ENCODE data around the gene BABAM2.

The BABAM2 gene

DNA sequence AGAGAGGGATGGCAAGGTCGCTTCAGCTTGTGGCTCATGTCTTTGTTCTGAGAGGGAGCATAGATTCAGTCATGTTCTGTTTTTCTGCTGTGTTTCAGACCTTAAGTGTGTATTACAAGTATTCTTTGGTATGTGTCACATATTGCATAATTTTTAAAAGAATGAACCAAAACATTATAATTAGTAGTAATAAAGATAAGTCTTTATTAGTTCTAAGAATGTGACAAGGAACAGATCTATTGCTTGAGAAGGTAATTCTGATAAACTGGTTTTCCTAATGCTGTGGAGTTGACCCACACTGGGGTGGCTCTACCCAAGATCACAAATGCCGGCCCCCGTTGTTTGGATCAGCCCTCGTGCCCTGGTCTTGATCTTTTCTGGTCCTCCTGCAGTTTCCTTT, 377.9 kb downstream of the BABAM2 start:
- no peak for DNase-seq

DNA sequence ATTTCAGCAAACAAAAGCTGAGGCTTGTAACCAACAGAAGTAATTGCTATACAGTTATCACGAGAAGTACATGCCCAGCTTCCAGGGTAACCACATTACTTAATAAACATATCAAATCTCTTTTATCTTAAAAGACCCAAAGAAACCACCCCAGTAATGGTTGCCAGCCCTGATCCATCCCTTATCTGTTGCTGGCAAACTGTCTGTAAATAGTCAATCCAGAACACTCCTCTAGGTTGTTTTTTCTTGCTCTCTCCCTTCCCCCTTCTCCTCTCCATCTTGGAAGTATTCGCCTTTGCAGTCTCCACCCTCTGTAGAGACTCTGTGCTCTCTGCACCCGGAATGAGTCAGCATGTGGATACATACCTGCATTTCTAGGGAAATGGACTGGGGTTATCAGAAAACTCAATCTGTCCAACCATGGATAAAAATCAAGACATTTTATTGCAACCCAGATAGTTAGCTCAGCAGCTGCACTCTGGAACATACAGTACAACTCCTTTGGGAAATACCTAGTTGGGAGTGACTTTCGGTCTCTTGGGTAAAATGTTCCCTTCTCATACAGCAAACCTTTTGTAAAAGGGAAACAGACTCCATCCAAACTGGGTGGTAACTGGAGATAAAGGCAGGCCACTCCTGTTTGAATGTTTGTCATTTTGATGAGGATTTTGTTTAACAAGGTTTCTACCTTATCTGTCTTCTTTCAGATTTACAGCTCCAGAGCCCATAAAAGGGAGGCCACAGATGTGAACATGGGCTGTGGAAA, 378.7 kb downstream of the BABAM2 start:
- no peak for DNase-seq

DNA sequence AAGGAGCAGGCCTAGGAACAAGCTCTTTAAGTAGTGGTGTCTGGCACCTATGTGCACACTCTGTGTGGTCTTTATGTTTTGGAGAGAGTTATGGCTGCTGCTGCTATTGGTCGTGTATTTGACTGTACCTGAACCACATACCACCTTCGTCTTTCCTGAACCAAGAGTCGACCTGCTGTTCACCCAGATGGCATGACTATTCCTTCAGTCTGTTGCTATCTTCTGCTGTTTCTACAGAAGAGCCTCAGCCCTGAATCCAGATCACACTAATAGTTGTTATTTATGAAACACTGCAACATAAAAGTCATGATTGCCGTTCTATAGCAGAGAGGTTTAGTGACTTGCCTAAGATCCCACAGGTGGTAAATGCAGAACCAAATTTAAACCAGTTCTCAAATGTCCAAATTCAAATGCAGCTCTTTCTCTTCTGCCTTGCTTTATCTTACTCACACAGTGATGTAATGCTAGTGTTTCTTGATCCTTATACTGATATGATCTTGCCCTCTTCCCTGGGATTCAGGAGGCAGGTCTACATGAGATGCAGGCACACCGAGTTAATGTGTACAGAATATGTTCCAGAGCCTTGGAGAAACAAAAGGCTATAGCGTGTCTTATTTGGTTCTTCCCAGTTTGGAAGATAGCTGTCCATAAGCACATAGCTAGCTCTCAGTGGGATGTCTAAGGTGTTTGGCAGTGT, 380.1 kb downstream of the BABAM2 start:
- no peak for DNase-seq

DNA sequence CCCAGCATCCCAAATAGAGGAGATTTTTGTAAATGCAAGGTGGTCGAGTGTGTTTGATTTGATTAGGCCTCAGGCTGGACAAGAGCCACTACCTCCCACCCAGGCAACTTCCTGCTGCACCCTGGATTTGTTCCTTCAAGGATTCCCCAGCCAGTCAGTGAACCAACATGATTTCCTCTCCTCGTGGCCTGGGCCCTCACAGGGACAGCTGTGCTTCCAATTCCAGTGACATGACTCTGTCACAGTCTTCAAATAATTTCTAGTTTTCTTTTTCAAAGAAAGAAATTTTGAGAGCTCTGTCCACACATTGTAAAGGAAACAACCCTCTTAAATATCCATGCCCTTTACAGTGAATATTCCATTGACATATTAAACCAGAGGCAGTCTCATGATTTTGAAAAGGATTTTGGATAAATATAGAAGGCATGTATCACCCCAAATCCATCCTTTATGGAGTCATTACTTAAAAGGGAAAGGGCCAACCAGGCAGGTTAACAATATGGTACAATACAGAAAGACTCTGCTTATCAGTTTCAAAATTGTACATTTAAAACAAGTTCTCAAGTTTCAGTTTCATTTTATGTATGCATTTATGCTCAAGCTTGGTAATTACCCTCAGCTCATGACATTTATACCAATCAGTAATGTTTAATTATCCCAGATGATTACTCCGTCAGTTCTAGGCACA, 380.8 kb downstream of the BABAM2 start:
- no peak for DNase-seq

DNA sequence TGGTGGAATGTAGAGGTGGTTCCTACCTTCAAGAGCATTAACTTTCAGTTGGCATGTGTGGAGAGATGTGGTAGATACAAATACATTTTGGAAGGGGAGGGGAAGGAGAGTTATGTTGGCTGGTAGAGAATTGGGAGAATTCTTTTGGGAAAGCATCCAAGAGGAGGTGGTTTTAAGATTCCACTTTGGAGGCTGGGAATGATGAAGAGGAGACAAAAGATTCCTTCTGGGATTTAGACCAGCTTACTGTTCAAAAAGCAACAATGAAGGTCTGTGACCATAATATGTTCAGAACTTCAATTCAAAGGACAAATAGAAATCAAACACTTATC, 381.4 kb downstream of the BABAM2 start:
- no peak for DNase-seq

DNA sequence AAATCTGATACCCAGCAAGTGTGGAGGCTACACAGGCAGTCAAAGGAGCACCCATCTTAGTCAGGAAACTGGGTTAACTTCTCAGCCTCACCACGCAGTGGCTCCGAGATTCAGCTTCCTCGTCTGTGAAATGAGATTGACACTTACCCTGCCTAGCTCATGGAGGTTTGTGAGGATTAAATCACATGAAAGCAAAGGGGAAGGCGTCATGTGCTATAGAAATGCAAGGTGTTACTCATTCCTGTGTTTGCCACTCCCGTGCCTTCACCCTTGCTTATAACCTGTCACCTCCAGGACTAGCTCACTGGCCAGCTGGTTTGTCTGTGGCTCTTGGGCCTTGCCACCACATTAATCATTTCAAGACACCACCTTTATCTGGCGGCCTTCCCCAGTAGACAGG, 383.2 kb downstream of the BABAM2 start:
- peak; percentile 19 for DNase-seq

DNA sequence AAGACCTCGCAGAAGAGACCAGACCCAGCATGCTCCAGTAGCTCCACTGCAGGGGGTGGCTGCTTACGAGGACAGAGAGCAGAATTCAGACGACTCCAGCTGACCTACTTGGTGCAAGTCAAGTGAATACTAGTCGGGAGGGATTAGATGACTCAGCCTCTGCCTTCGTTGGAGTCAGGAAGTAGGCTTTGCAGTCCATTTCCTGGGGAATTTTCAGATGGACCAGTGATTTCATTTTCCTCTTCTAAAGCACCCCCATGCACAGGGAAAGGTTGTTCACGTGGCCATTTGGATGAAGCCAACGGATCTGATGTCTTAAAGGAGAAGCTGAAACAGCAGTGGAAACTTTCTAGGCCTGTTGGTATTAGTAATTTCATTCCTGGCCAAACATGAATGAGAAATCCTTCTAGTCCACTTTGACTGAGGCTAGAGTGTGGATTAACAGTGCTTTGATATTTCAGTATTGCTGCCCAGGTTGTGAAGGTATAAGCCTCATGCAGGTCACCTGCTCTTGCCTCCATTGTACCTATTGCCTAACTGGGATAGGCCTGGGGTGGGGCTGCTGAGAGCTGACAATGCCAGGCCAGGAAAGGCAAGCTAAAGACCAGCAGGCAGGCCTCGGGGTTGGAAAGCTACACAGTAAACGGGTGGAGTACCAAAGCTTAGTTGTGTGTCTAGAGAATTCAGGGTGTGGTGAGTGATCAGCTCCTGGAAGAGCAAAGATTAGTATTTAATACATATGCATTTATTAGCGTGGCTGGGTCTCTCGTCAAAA, 384.6 kb downstream of the BABAM2 start:
- no peak for DNase-seq

DNA sequence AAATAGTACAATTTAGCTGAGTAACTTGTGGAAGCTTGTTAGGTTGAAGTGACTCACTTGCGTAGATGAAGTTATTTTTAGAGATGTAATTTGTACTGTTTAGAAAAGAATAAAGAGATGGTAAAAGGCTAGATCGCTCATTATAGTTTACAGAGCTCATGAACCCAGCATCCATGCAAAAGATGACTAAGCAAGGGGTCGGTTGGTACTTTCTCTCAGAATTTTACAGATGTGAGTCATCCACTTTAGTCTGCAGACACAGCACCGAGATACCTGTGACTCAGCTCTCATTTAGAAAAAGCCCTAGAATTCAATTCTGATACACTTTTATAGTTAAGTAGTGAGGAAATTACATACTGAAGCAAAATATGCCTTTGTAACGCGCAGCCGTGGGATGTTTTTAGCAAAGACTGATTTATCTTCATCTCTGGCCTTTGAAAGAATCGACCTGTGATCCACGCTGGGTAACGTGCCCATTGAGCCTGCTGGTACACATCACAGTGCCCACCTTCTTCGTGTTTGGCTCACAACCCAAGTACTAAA, 385.6 kb downstream of the BABAM2 start:
- DNase-seq = peak; percentile 24

DNA sequence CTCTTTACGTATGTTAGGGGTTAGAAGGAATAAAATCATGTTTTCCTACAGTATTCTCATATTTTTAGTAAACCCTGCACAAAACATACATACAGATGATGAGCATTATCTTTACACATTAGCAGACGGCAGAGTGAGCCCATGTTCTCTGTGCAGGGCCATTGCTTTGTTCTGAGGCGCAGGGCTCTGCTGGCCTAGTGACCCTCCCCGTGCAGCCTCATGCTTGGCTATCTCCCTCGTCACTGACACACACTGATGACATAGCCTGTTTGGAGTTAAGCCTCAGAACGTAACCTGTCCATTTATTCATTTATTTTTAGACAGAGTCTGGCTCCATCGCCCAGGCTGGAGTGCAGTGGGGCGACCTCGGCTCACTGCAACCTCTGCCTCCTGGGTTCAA, 386.3 kb downstream of the BABAM2 start:
- DNase-seq = no peak

DNA sequence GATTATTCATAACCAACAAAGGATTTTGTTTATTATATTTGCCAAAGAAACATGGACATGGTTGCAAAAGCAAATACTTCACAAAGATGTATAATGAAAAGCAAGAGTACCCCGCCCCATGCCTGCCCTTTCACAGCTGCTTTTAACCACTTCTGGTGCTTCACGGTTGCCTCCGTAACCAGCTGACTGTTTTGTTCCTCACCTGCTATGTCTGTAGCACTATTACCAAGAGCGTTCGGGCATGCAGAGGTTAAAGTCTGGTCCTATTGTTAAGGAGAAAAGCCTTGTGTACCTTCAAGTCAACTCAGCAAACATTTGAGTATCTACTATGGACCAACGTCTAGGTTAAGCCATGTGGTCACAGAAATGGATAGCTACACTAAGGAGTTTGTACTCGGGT, 386.9 kb downstream of the BABAM2 start:
- DNase-seq = no peak

DNA sequence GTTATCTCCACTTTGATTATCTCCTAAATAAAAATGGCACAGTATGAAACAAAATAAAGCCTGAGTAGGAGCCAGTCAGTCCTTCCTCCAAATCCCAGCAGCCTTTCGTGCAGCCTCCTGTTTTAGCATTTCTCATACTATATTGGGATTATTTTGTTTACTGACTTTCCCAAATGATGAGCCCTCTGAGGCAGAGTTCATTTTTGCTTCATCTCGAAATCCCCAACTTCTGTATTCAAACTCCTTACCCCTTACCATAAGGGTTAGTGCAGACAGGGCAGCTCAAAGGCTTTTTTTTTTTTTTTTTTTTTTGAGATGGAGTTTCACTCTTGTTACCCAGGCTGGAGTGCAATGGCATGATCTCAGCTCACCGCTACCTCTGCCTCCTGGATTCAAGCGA, 388.8 kb downstream of the BABAM2 start:
- DNase-seq = no peak

DNA sequence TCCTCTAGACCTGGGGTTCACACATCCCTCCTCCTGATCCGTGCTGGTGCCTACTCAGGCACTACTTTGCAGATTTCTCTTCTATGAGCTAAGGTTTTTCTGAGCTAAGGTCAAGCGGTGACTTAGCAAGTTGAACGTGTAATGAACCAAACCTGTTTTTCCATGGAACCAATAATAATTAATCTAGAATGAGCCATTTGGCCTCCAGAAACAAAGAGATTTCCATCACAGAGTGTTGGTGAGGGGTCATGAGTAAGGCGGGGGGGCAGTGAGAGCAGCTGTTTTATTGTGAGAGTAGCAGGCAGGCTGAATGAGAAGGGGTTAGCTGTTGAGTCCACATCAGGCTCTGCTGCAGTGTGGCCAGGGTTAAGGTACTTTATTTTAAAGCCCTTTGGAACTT, 390.1 kb downstream of the BABAM2 start:
- DNase-seq = no peak

DNA sequence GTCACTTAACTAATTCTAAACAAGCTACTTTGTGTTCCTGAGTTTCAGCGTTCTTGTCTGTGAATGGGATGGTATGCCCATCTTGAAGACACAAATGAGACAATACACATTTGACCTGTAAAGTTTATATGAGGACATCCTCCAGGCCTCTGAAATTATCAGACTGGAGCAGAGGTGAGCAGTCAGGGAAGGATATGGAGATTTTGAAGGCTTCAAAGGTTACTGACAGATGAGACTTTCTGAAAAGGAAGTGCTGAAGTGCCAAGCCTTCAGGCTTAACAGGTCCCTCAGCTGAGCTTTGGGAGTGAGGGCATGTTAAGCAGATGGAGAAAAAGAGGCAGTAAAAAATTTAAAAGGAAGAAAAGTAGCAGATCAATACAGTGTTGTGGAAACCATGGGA, 391.2 kb downstream of the BABAM2 start:
- DNase-seq = no peak

DNA sequence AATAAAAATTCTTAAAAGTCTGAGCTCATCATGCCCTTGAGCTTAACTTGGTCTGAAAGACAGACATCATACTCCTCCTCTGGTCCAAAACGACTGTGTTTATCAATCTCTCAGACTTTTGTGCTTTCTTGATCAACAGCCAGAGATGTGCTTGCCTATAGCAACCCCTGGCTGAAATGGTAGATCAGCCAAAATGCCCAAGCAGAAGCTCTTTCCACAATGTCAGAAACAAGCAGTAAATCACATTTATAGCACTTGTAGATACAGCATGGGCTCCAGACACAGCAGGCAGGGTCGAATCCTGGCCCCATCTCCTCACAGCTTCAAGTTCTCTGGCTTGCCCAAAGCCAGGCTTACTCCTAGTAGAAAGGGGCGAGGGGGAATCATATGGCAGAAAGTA, 391.7 kb downstream of the BABAM2 start:
- DNase-seq = no peak

DNA sequence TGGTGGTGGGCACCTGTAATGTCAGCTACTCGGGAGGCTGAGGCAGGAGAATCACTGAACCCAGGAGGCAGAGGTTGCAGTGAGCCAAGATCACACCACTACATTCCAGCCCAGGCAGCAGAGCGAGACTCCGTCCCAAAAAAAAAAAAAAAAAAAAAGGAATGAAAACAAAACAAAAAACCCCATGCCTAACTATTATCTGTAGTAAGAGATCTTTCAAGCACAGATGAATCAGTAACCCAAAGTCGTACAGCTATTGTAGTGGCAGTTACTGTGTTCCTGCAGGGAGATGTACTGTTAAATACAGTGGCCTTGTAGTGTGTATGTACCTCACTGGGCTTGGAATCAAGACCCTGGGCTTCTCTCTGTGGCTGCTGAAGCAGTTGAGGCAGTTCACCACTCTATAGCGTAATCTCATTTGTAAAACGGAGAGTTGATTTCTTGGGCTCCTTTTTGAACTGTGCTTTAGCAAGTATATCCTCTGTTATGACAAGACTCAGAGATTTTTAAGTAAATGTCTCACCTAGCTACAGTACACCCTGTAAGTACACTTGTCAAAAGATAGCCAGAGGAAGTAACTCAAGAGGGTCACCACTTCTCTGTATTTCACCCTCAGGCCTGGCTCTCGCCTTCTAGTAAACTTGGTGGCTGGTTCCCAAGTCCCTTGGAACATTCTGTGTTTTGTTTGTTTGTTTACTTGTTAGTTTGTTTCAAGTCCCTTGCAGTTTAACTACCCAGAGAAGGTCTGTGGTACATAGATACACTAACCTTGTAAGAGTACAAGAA, 392.5 kb downstream of the BABAM2 start:
- no peak for DNase-seq

DNA sequence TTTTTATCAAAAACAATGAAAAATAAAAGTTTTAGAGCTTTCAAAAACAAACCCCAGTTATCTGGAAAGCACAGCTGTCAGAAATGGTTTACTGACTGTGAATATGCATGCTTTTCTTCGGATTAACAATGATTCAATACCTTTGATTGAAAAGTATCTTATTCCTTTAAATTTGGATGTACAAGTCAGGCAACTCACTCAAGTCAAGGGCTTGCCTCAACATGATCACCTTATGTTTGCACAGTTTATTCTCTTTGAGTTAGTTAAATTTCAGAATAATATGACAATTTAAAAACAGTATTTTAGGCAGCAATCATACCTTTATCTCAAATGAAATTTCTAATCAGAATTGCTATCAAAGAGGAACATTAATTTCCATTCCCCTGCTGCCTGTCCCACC, 393.3 kb downstream of the BABAM2 start:
- no peak for DNase-seq

DNA sequence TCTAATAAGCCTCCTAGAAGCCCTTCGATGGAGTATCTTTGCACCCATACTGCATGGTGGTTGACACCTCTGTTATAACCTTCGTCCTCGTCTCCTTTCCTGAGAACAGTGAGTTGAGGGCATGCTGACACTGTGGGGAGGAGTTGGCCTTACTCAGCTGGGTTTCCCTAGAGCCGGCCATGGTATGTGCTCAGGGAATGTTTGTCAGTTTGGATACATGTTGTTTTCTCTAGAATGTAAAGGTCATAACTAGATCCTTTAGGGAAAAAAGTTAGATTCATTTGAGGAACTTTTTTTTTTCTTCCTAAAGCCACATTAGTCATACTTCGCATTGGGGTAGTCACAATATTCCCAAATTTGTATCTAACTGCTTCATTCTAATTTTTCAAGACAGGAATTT, 396.1 kb downstream of the BABAM2 start:
- DNase-seq = no peak

DNA sequence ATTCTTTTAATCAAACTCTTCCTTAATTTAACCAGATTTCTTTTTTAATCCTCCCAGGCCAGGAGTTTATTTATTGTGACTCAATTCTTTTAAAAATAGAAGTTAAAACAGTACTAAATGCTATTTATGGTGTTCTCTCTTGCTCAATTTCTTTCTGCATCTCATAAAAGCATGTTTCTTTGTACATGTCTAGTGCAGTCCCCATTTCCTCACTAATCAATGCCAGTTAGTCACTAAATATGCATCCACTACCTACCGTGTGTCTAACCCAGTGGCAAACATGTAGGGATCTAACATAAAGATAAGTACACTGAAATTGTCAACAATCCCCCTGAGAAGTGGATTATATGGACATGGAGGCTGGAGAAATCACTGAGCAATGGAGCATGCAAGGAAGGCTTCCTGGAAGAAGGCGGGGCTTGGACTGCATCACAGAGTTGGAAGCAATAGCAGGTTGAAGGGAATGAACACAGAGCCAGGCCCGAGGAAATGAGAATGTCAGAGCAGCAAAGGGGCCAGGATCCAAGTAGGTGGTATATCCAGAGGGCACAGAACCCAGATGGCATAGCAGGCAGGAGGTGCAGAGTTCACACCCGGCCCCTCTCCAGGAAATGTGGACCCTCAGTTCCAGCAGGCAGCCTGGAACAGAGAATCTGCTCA, 396.9 kb downstream of the BABAM2 start:
- no peak for DNase-seq

DNA sequence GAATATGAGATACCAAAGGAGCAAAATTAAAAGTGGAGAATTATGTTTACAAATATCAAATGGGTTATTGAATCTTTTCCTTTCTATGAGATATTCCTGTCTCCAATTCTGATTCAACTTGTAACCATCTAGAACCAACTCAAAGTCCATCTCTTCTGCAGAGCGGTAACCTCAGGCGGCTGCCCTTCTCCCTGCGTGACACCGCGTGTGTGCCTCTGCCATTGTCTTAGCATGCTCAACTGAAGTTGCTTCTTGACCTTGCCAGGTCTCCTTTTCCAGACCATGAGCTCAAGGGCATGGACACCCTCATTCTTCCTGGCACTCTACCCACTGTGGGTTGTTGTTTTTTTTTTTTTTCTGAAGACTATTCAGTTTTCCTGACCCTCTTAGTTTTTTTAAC, 398.1 kb downstream of the BABAM2 start:
- DNase-seq = no peak

DNA sequence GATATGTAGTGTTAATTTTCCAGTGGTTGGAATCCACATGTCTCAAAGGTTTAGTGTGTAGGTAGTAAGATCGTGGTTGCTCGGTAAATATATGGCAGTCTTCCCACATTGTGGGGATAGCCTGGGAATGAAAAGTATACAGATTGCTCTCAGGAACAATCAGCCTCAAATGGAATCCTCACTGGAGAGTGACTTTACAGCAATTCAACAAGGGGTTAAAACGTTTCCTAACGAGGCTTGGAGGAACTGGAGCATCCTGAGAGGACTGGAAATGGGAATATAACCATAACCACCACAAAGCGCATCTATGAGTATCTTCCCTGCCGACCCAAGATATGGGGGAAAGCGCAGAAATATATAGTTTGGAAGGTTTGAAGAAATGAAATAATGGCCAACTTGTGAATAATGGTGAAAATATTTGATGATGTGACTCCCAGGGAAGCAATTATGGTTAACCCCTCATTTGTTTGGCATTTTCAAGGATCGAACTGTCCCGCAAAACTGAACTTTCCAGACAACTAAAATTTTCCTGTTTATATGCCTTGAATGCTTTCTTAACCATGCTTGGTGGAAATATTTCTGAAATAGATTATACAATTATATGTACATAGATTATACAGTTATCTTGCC, 401.4 kb downstream of the BABAM2 start:
- DNase-seq = no peak

DNA sequence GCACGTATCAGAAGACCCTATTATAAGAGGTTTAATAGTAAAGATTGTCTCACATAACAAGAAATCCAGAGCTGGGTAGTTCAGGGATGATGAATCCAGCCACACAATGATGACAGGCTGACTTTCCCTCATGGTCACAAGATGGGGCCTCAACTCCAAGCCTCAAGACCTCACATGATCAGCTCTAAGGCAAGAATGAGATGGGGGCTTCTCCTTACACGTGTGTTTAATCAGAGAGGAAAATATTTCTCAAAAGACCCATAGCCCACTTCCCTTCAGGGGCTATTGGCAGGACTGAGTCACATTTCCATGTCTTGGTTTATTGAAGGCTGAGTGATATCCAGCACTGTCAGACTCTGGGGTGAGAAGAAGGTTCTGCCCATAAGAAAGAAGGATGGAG, 402.0 kb downstream of the BABAM2 start:
- DNase-seq = peak; percentile 6
